LNCaP clone FGC (cell line): ENCODE results near the gene ADORA3.

Experiments
- DNase-seq: peaks from one replicate; pipeline ENCODE4 v3.0.0-alpha.2; 2011; ENCODE audit warnings: low read depth
- H3K4me3 ChIP-seq: 2 replicates; pipeline ENCODE4 v1.5.1; 2011; ENCODE audit warnings: mild to moderate bottlenecking, low read depth, low read length, control low read depth
- TF ChIP-seq, protein P1 (sequence below): IDR thresholded peaks from 2 replicates; pipeline ENCODE4 v1.5.1; 2012; ENCODE audit warnings: mild to moderate bottlenecking; ENCODE audit not compliant: control insufficient read depth, insufficient read depth; ENCODE audit errors: extremely low read depth

The ADORA3 gene

DNA sequence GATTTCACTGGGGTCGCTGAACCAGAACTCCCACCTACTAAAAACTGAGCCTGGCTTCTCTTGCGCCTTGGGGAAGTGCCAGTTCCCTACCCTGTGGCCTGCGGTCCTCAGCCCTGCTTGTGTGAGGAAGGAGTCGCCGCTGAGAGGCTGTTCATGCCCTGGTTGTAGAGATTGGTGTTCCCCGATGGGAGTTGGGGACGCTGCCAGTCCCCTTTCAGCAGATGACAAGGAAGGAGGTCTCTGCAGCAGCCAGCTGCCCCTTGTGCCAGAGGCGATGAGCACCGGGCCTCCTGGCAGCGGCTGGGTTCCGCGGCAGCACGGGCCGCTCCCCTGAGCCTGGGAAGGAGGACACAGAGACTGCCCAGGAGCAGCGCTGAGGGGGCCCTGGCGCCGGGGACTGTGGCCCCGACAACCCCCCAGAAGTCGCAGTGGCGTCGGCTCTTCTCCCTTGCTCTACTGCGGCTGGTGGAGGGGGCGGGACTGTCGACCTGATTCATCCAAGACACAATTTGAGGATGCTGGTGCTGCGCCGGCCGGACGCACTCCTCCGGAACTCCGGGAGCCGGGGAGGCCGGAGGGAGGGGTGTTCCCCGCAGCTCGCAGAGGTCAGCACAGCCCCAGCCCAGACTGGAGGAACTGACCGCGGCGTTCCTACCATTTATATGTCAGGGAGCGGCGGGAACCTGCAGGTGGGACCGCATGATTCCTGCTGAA is 12.0 kb upstream of the ADORA3 start:
- no peak overlapping the region for H3K4me3 ChIP-seq
- TF ChIP-seq, protein P1, sequence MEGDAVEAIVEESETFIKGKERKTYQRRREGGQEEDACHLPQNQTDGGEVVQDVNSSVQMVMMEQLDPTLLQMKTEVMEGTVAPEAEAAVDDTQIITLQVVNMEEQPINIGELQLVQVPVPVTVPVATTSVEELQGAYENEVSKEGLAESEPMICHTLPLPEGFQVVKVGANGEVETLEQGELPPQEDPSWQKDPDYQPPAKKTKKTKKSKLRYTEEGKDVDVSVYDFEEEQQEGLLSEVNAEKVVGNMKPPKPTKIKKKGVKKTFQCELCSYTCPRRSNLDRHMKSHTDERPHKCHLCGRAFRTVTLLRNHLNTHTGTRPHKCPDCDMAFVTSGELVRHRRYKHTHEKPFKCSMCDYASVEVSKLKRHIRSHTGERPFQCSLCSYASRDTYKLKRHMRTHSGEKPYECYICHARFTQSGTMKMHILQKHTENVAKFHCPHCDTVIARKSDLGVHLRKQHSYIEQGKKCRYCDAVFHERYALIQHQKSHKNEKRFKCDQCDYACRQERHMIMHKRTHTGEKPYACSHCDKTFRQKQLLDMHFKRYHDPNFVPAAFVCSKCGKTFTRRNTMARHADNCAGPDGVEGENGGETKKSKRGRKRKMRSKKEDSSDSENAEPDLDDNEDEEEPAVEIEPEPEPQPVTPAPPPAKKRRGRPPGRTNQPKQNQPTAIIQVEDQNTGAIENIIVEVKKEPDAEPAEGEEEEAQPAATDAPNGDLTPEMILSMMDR, result no peak
- no peak for DNase-seq

GRCh38 chr1:111513410-111514020 is 10.1 kb upstream of the ADORA3 start:
- TF ChIP-seq, protein P1, result no peak
- H3K4me3 ChIP-seq, result no peak overlapping the region
- peak; percentile 48 for DNase-seq

GRCh38 chr1:111512931-111513330 is 9.5 kb upstream of the ADORA3 start:
- no peak overlapping the region for H3K4me3 ChIP-seq
- no peak for DNase-seq
- TF ChIP-seq, protein P1, result no peak

- no peak overlapping the region for H3K4me3 ChIP-seq
- TF ChIP-seq, protein P1, result no peak
- no peak for DNase-seq
These were observed 8.9 kb upstream of the ADORA3 start for GRCh38 chr1:111512132-111512889.

GRCh38 chr1:111511370-111511769 is 7.9 kb upstream of the ADORA3 start:
- H3K4me3 ChIP-seq, result no peak overlapping the region
- TF ChIP-seq, protein P1, result no peak
- DNase-seq, result no peak

GRCh38 chr1:111509997-111510375 is 6.6 kb upstream of the ADORA3 start:
- no peak overlapping the region for H3K4me3 ChIP-seq
- TF ChIP-seq, protein P1, result no peak
- DNase-seq, result no peak
